ENCODE measurements around the gene TBX4. TPM values are rescaled to one million over a fixed set of nuclear protein-coding genes. Genes with fewer than 3 reads are reported as not detected.

The TBX4 gene
- total RNA-seq, 1 experiment from 2014 or later: not detected

DNA sequence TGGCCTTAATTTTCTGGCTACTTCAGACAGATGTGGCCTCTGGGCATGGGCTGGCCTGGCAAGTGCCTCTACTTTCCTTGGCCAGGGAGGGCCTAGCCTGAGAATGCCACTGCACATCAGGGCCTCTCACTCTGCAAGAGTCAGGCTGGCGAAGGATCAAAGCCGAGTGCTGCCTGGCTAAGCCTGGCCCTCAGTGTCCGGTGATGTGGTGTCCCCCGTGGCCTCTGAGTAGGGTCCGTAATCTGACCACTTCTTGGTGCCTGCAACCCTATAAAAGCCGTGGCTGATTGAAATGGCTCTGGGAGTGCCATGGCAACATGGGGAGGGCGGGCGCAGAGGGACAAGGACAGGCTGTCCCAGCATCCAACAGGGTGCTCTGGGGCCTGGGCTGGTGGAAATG, 30.2 kb downstream of the TBX4 start:
- no peak overlapping the region for H3K4me2 ChIP-seq (ENCODE audit: low read length)
- no peak for DNase-seq
- H3K9ac ChIP-seq (ENCODE audit: low read length): no peak overlapping the region
- POLR2A ChIA-PET (ENCODE audit: unreplicated experiment): no interaction called here
- no peak for ATAC-seq
- H4K20me1 ChIP-seq (ENCODE audit: low read length): no peaks in the 10 kb centered on the region
- no peaks in the 10 kb centered on the region for H3K9me2 ChIP-seq (replicated peaks; ENCODE audit: low read length)
- no peak overlapping the region for H3K4me3 ChIP-seq (ENCODE audit: low read length)
- no peaks in the 10 kb centered on the region for H3K27me3 ChIP-seq (ENCODE audit: low read length)
- H3K9me3 ChIP-seq (ENCODE audit: low read length): no peaks in the 10 kb centered on the region
- H3K79me2 ChIP-seq (ENCODE audit: low read length): no peaks in the 10 kb centered on the region
- H3K27ac ChIP-seq (ENCODE audit: low read length): no peak overlapping the region
- CTCF ChIA-PET: no interaction called here
- H3K4me1 ChIP-seq (ENCODE audit: insufficient read depth, low read length): 0 out of 2 replicates have a peak, but pooled peaks cover 8% of the 10 kb centered on the region
- intact Hi-C loops (cut with micrococcal nuclease): no loop called here
- BruUV-seq (replicated peaks): no TSS peak
- no peaks in the 10 kb centered on the region for H3K36me3 ChIP-seq (ENCODE audit: low read depth, low read length)
- no peak overlapping the region for H2AFZ ChIP-seq (ENCODE audit: low read length)
- TF ChIP-seq, protein P1, sequence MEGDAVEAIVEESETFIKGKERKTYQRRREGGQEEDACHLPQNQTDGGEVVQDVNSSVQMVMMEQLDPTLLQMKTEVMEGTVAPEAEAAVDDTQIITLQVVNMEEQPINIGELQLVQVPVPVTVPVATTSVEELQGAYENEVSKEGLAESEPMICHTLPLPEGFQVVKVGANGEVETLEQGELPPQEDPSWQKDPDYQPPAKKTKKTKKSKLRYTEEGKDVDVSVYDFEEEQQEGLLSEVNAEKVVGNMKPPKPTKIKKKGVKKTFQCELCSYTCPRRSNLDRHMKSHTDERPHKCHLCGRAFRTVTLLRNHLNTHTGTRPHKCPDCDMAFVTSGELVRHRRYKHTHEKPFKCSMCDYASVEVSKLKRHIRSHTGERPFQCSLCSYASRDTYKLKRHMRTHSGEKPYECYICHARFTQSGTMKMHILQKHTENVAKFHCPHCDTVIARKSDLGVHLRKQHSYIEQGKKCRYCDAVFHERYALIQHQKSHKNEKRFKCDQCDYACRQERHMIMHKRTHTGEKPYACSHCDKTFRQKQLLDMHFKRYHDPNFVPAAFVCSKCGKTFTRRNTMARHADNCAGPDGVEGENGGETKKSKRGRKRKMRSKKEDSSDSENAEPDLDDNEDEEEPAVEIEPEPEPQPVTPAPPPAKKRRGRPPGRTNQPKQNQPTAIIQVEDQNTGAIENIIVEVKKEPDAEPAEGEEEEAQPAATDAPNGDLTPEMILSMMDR (conservative IDR thresholded peaks at IDR 0.05; ENCODE audit: low read depth, low read length): no peak
- no peak for TF ChIP-seq EZH2 (IDR thresholded peaks at IDR 0.05; ENCODE audit: low read length, unreplicated experiment)
- no peak for TF ChIP-seq EZH2phosphoT487 (IDR thresholded peaks at IDR 0.05; ENCODE audit: borderline replicate concordance, low read length)
- no peaks in the 10 kb centered on the region for H3F3A ChIP-seq (ENCODE audit: low read length, unreplicated experiment)

GRCh38 chr17:61483778-61484116, 31.5 kb downstream of the TBX4 start:
- H3K9me2 ChIP-seq (replicated peaks; ENCODE audit: low read length): no peaks in the 10 kb centered on the region
- DNase-seq: no peak
- POLR2A ChIA-PET (ENCODE audit: unreplicated experiment): no interaction called here
- no peaks in the 10 kb centered on the region for H3K9me3 ChIP-seq (ENCODE audit: low read length)
- no peak overlapping the region for H3K4me2 ChIP-seq (ENCODE audit: low read length)
- no peak overlapping the region for H2AFZ ChIP-seq (ENCODE audit: low read length)
- H3K4me3 ChIP-seq (ENCODE audit: low read length): no peak overlapping the region
- 0 out of 2 replicates have a peak, but pooled peaks cover 8% of the 10 kb centered on the region for H3K4me1 ChIP-seq (ENCODE audit: insufficient read depth, low read length)
- no peaks in the 10 kb centered on the region for H4K20me1 ChIP-seq (ENCODE audit: low read length)
- no peaks in the 10 kb centered on the region for H3K27me3 ChIP-seq (ENCODE audit: low read length)
- intact Hi-C loops (cut with micrococcal nuclease): no loop called here
- BruUV-seq (replicated peaks): no TSS peak
- no peaks in the 10 kb centered on the region for H3K36me3 ChIP-seq (ENCODE audit: low read depth, low read length)
- H3K9ac ChIP-seq (ENCODE audit: low read length): no peak overlapping the region
- ATAC-seq: no peak
- H3K79me2 ChIP-seq (ENCODE audit: low read length): no peaks in the 10 kb centered on the region
- no peak for TF ChIP-seq EZH2 (IDR thresholded peaks at IDR 0.05; ENCODE audit: low read length, unreplicated experiment)
- TF ChIP-seq, protein P1 (conservative IDR thresholded peaks at IDR 0.05; ENCODE audit: low read depth, low read length): no peak
- no peak for TF ChIP-seq EZH2phosphoT487 (IDR thresholded peaks at IDR 0.05; ENCODE audit: borderline replicate concordance, low read length)
- no peaks in the 10 kb centered on the region for H3F3A ChIP-seq (ENCODE audit: low read length, unreplicated experiment)
- CTCF ChIA-PET: no interaction called here
- no peak overlapping the region for H3K27ac ChIP-seq (ENCODE audit: low read length)

DNA sequence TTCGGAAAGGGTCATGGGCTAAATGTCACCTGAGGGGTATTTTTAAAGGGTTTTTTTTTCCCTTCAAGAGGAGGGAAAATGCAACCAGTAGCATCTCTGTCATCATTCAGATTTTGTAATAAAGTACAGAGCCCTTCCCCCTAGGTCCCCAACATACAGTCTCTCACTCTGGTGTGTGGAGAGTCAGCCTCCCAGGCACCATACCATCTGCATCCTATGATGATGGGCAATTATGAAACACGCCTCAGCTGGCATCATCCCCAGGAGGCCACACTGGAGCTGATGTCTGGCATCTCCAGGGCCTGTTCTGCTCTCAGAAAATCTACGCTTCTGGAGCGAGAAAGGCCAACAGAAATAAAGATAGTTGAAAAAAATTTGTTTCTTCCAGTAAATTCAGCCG, 32.0 kb downstream of the TBX4 start:
- intact Hi-C loops (cut with micrococcal nuclease): no loop called here
- ATAC-seq (no peak), DNase-seq (no peak)
- Histone ChIP-seq H3K27ac (ENCODE audit: low read length) (no peak overlapping the region), H3K9me3 (ENCODE audit: low read length) (no peaks in the 10 kb centered on the region), H3F3A (ENCODE audit: low read length, unreplicated experiment) (no peaks in the 10 kb centered on the region), H3K4me1 (ENCODE audit: insufficient read depth, low read length) (0 out of 2 replicates have a peak, but pooled peaks cover 8% of the 10 kb centered on the region), H3K4me3 (ENCODE audit: low read length) (no peak overlapping the region), H3K27me3 (ENCODE audit: low read length) (no peaks in the 10 kb centered on the region), H3K9ac (ENCODE audit: low read length) (no peak overlapping the region), H3K4me2 (ENCODE audit: low read length) (no peak overlapping the region), H3K36me3 (ENCODE audit: low read depth, low read length) (no peaks in the 10 kb centered on the region), H2AFZ (ENCODE audit: low read length) (no peak overlapping the region), H3K79me2 (ENCODE audit: low read length) (no peaks in the 10 kb centered on the region), H3K9me2 (replicated peaks; ENCODE audit: low read length) (no peaks in the 10 kb centered on the region), H4K20me1 (ENCODE audit: low read length) (no peaks in the 10 kb centered on the region)
- BruUV-seq (replicated peaks): no TSS peak
- ChIA-PET POLR2A (ENCODE audit: unreplicated experiment) (no interaction called here), CTCF (no interaction called here)
- TF ChIP-seq, protein P1 (conservative IDR thresholded peaks at IDR 0.05; ENCODE audit: low read depth, low read length): no peak
- TF ChIP-seq EZH2 (IDR thresholded peaks at IDR 0.05; ENCODE audit: low read length, unreplicated experiment) (no peak), EZH2phosphoT487 (IDR thresholded peaks at IDR 0.05; ENCODE audit: borderline replicate concordance, low read length) (no peak)

All from PC-3 (cell line).